ENCODE results near the gene NFS1. TPM values are rescaled to one million over a fixed set of nuclear protein-coding genes. Genes with fewer than 3 reads are reported as not detected.

NFS1 gene
- total and polyA plus RNA-seq, 4 donors: 26.2 to 38.1 (median 29.7) TPM

DNA sequence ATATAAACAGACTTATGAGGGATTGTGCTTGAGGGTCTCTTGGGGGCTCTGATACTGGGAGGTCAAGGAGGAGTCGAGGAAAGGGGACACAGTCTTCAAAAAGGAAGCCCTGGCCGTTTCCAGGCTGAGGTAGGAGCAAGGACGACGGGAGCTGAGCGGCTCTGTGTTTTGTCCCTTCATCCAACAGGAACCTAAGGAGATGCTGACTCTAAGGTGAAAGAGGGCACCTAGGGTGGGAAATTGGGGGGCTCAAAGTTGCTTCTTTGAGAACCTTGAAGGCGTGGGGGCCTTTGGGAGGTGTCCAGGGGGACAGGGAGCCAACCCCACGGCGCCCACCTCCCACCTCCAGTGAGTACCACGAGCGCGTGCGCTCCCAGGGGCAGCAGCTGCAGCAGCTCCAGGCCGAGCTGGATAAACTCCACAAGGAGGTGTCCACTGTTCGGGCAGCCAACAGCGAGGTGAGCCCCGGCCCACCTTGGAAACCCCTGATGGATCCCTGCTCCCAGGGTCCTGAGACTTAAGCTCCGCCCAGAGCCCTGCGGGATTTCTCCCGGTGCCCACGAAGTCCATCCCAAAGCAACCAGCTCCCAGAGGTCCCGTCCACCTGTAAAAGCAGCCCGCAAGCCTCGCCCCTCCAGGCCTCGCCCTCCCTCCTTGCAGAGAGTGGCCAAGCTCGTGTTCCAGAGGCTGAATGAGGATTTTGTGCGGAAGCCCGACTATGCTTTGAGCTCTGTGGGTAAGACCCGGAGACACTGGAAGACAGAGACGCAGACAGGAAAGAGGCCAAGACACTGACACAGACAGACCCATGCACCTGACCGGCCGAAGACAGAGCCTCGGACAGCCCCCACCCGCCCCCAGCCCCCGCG is 80.7 kb downstream of the NFS1 start:
- WGBS (ENCODE audit: insufficient coverage): 13% methylated on average over 25 of the region's 35 CpGs
- H3K27ac ChIP-seq (ENCODE audit: low read depth, low read length): no peak overlapping the region

More for the DNA sequence above, 80.7 kb downstream of the NFS1 start:
- peak overlapping the region; percentile 33 for H3K4me3 ChIP-seq (ENCODE audit: low read depth, low read length)
- no peaks in the 10 kb centered on the region for H3K9me3 ChIP-seq (ENCODE audit: control insufficient read depth, insufficient read depth, low read length)
- H3K36me3 ChIP-seq (ENCODE audit: control insufficient read depth, insufficient read depth, low read length): peaks cover 2% of the 10 kb centered on the region
- peak in 2 of 6 donors; percentile 31 to 34 for DNase-seq (ENCODE audit: low read depth in 4 of 6, low spot score in 6 of 6)
- H3K27me3 ChIP-seq (ENCODE audit: control insufficient read depth, insufficient read depth, low read length): peaks cover 19% of the 10 kb centered on the region
- peaks cover 42% of the 10 kb centered on the region for H3K4me1 ChIP-seq (ENCODE audit: control insufficient read depth, insufficient read depth, low read length)

Small RNA genes within 50 kb of the gene (small RNA-seq; reads per million reads assigned to genes)
- gene RNU6-759P (ENCODE audit: low replicate concordance): not detected

Other genes with a start within 250 kb of the NFS1 start
- 10 to 100 TPM; 24.5 to 29.9 TPM for gene CEP250, start 243.8 kb downstream of the NFS1 start, total RNA-seq
- 10 to 100 TPM; 42.0 to 55.3 TPM for gene CEP250, start 243.8 kb downstream of the NFS1 start, polyA plus RNA-seq (ENCODE audit: insufficient read length in 2 of 2)
- gene C20orf173, start 169.7 kb downstream of the NFS1 start, total RNA-seq: not detected
- not detected for gene C20orf173, start 169.7 kb downstream of the NFS1 start, polyA plus RNA-seq (ENCODE audit: insufficient read length in 2 of 2)
- 100 to 1,000 TPM; 197 to 336 TPM for gene ERGIC3, start 157.3 kb downstream of the NFS1 start, total RNA-seq
- gene ERGIC3, start 157.3 kb downstream of the NFS1 start, polyA plus RNA-seq (ENCODE audit: insufficient read length in 2 of 2): 100 to 1,000 TPM; 256 to 296 TPM
- 10 to 100 TPM in 1 of 2 donors, 1 to 10 TPM in 1; 1.8 to 15.2 TPM for gene SPAG4, start 83.5 kb downstream of the NFS1 start, total RNA-seq
- gene SPAG4, start 83.5 kb downstream of the NFS1 start, polyA plus RNA-seq (ENCODE audit: insufficient read length in 2 of 2): 1 to 10 TPM; 4.2 to 7.7 TPM
- 10 to 100 TPM; 58.8 to 65.1 TPM for gene CPNE1, start 34.5 kb downstream of the NFS1 start, total RNA-seq
- 100 to 1,000 TPM; 114 to 192 TPM for gene CPNE1, start 34.5 kb downstream of the NFS1 start, polyA plus RNA-seq (ENCODE audit: insufficient read length in 2 of 2)
- gene RBM12, start 34.5 kb downstream of the NFS1 start, total RNA-seq: 10 to 100 TPM; 66.8 to 73.9 TPM
- gene RBM12, start 34.5 kb downstream of the NFS1 start, polyA plus RNA-seq (ENCODE audit: insufficient read length in 2 of 2): 10 to 100 TPM; 50.2 to 65.4 TPM
- gene ROMO1, start 53 bp upstream of the NFS1 start, total RNA-seq: 100 to 1,000 TPM in 1 of 2 donors, 10 to 100 TPM in 1; 71.4 to 209 TPM
- gene ROMO1, start 53 bp upstream of the NFS1 start, polyA plus RNA-seq (ENCODE audit: insufficient read length in 2 of 2): 100 to 1,000 TPM in 1 of 2 donors, 10 to 100 TPM in 1; 95.3 to 109 TPM
- gene RBM39, start 42.9 kb upstream of the NFS1 start, total RNA-seq: 100 to 1,000 TPM; 382 to 441 TPM
- 100 to 1,000 TPM; 289 to 322 TPM for gene RBM39, start 42.9 kb upstream of the NFS1 start, polyA plus RNA-seq (ENCODE audit: insufficient read length in 2 of 2)
- 10 to 100 TPM; 31.0 to 35.8 TPM for gene PHF20, start 72.7 kb upstream of the NFS1 start, total RNA-seq
- 10 to 100 TPM; 31.0 to 38.7 TPM for gene PHF20, start 72.7 kb upstream of the NFS1 start, polyA plus RNA-seq (ENCODE audit: insufficient read length in 2 of 2)